ENCODE results near the gene ALG3. TPM values are rescaled to one million over a fixed set of nuclear protein-coding genes. Genes with fewer than 3 reads are reported as not detected.
A peak's percentile ranks its signal among the peaks of the same experiment; 100 is the strongest.

ALG3 gene
- total RNA-seq, 4 donors from 2014 or later, result 36.6 to 63.0 (median 59.2) TPM

- H3K9me3 ChIP-seq, result no peaks in the 10 kb centered on the region
- peak within 1 kb of the TSS; percentile 74 for H3K4me3 ChIP-seq
- TF ChIP-seq CTCF (IDR thresholded peaks at IDR 0.05), result peak; percentile 29 to 59
- TF ChIP-seq POLR2A (IDR thresholded peaks at IDR 0.05), result no peak
- TF ChIP-seq EP300 (IDR thresholded peaks at IDR 0.05), result no peak
- TF ChIP-seq POLR2AphosphoS5 (IDR thresholded peaks at IDR 0.05), result peak in 2 of 3 donors; percentile 73
- H3K27ac ChIP-seq, result peak within 1 kb of the TSS; percentile 87
- peaks cover 21% of the 10 kb centered on the region for H3K4me1 ChIP-seq
- no peaks in the 10 kb centered on the region for H3K27me3 ChIP-seq
- H3K36me3 ChIP-seq, result peaks cover 12% of the 10 kb centered on the region
- peak; percentile 97 to 98 for DNase-seq (ENCODE audit: low spot score in 2 of 2)
- 1% methylated on average over 13 of the region's 54 CpGs for WGBS
Measured at GRCh38 chr3:184249412-184250166, 827 bp upstream of the ALG3 start, which contains the start of gene EEF1AKMT4. Gene EEF1AKMT4 (plus strand): TSS chr3:184249672. CDS start chr3:184249695, 23 bp downstream.

DNA sequence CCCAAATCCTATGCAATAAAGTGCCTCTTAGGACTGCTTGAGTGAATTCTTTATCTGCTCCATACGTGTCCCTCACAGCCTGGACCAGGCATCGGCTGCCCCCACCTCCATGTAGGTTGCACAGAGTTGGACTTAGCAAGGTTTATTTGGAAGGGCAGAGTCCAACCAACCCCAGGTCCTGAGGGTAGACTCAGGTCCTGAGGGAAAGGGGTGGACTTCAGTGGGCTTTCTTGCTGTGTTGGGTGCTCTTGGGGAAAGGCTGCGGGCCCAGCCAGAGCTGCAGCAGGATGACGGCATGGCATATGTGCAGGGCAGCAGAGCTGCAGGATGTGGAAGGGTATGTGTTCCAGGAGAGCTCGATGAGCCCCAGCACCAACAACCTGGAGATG lies 6.5 kb downstream of the ALG3 start:
- WGBS, result 80% methylated on average over 4 of the region's 5 CpGs
- no peak for DNase-seq (ENCODE audit: low spot score in 2 of 2)
- Histone ChIP-seq H3K36me3 (peaks cover 38% of the 10 kb centered on the region), H3K27me3 (no peaks in the 10 kb centered on the region), H3K4me3 (no peak overlapping the region), H3K4me1 (peaks cover 9% of the 10 kb centered on the region), H3K27ac (no peak overlapping the region), H3K9me3 (no peaks in the 10 kb centered on the region)
- TF ChIP-seq EP300 (IDR thresholded peaks at IDR 0.05), result no peak
- TF ChIP-seq POLR2A (IDR thresholded peaks at IDR 0.05), result no peak
- no peak for TF ChIP-seq CTCF (IDR thresholded peaks at IDR 0.05)
- no peak for TF ChIP-seq POLR2AphosphoS5 (IDR thresholded peaks at IDR 0.05)

- H3K4me3 ChIP-seq, result peak overlapping the region; percentile 22
- no peak for DNase-seq (ENCODE audit: low spot score in 2 of 2)
- H3K36me3 ChIP-seq, result peaks cover 38% of the 10 kb centered on the region
- no peak overlapping the region for H3K27ac ChIP-seq
- no peaks in the 10 kb centered on the region for H3K27me3 ChIP-seq
- TF ChIP-seq CTCF (IDR thresholded peaks at IDR 0.05) (peak in 1 of 2 donors; percentile 35), POLR2A (IDR thresholded peaks at IDR 0.05) (no peak), EP300 (IDR thresholded peaks at IDR 0.05) (no peak), POLR2AphosphoS5 (IDR thresholded peaks at IDR 0.05) (no peak)
- no peaks in the 10 kb centered on the region for H3K9me3 ChIP-seq
- H3K4me1 ChIP-seq, result peaks cover 8% of the 10 kb centered on the region
- 37% methylated on average over 13 of the region's 46 CpGs for WGBS
Measured at GRCh38 chr3:184241447-184242296, 7.1 kb downstream of the ALG3 start.

DNA sequence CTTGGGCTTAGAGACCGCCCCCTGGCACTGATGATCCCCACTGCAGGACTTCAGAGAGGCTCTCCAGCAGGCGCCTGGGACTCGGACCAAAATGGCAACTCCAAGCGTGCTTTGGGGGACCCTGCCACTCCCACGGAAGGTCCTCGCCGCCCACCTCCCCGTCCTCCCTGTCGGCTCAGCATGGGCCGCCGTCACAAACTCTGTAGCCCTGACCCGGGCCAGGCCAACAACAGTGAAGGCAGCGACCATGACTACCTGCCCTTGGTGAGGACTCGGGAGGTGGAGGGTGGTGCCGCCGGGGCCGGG lies 7.7 kb downstream of the ALG3 start:
- DNase-seq (ENCODE audit: low spot score in 2 of 2), result no peak
- H3K9me3 ChIP-seq, result no peaks in the 10 kb centered on the region
- no peak overlapping the region for H3K4me3 ChIP-seq
- no peak overlapping the region for H3K27ac ChIP-seq
- peaks cover 8% of the 10 kb centered on the region for H3K4me1 ChIP-seq
- WGBS, result 36% methylated on average over 14 of the region's 17 CpGs
- TF ChIP-seq POLR2AphosphoS5 (IDR thresholded peaks at IDR 0.05), result no peak
- TF ChIP-seq EP300 (IDR thresholded peaks at IDR 0.05), result no peak
- TF ChIP-seq POLR2A (IDR thresholded peaks at IDR 0.05), result no peak
- no peak for TF ChIP-seq CTCF (IDR thresholded peaks at IDR 0.05)
- no peaks in the 10 kb centered on the region for H3K27me3 ChIP-seq
- H3K36me3 ChIP-seq, result peaks cover 38% of the 10 kb centered on the region

Data from suprapubic skin (tissue), 4 donors.